ENCODE data around the gene GNAT3. TPM values are rescaled to one million over a fixed set of nuclear protein-coding genes. Genes with fewer than 3 reads are reported as not detected.

GNAT3 gene
- total RNA-seq, 4 donors from 2014 or later: not detected

DNA sequence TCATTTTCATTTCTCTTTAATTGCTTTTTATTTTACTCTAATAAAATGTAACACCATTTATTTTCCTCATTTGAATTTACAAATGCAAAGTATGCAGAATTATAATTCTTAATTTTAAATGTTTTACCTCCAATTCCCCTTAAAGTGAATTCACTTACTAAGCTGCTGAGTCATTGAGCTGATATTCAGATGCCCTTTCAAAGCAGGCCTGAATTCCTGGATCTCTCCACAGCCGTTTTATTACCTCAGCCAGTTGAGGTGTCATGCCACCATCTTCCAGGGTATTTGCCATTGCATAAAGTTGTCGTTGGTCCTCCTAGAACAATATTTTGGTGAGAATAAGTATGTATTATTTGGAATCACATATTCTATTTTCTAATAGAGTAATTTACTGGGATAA, 33.2 kb downstream of the GNAT3 start:
- no peak for DNase-seq
- Histone ChIP-seq H3K9me3 (no peaks in the 10 kb centered on the region), H3K27me3 (no peaks in the 10 kb centered on the region), H3K4me3 (no peak overlapping the region), H3K4me1 (no peaks in the 10 kb centered on the region), H3K27ac (no peak overlapping the region), H3K36me3 (no peaks in the 10 kb centered on the region)
- intact Hi-C loops (cut with DNase I; ENCODE audit: low total_unique reads): no loop called here
- TF ChIP-seq, protein P1, sequence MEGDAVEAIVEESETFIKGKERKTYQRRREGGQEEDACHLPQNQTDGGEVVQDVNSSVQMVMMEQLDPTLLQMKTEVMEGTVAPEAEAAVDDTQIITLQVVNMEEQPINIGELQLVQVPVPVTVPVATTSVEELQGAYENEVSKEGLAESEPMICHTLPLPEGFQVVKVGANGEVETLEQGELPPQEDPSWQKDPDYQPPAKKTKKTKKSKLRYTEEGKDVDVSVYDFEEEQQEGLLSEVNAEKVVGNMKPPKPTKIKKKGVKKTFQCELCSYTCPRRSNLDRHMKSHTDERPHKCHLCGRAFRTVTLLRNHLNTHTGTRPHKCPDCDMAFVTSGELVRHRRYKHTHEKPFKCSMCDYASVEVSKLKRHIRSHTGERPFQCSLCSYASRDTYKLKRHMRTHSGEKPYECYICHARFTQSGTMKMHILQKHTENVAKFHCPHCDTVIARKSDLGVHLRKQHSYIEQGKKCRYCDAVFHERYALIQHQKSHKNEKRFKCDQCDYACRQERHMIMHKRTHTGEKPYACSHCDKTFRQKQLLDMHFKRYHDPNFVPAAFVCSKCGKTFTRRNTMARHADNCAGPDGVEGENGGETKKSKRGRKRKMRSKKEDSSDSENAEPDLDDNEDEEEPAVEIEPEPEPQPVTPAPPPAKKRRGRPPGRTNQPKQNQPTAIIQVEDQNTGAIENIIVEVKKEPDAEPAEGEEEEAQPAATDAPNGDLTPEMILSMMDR (IDR thresholded peaks at IDR 0.05): no peak
- TF ChIP-seq POLR2A (IDR thresholded peaks at IDR 0.05): no peak

DNA sequence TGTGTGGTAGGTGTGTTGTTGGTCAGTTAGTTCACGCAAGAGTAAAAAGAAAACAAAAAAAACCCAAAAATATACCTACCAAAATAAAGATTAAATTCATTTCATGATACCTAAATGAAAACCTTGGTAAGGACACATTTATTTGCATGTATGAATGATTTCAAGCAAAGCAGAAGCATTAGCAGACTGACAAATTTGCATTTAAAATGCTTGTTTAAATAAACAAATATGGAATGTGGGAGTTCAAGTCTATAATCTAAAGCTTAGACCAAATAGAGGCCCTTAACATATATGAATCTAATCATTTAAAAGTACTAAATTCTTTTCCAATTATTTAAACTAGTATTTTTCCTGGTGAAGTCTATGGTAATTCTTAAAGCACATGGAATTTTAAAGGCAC, 35.8 kb downstream of the GNAT3 start:
- H3K4me3 ChIP-seq: no peak overlapping the region
- no peaks in the 10 kb centered on the region for H3K4me1 ChIP-seq
- H3K27ac ChIP-seq: no peak overlapping the region
- intact Hi-C loops (cut with DNase I; ENCODE audit: low total_unique reads): no loop called here
- DNase-seq: no peak
- no peaks in the 10 kb centered on the region for H3K27me3 ChIP-seq
- TF ChIP-seq, protein P1 (IDR thresholded peaks at IDR 0.05): no peak
- no peak for TF ChIP-seq POLR2A (IDR thresholded peaks at IDR 0.05)
- no peaks in the 10 kb centered on the region for H3K36me3 ChIP-seq
- H3K9me3 ChIP-seq: no peaks in the 10 kb centered on the region

DNA sequence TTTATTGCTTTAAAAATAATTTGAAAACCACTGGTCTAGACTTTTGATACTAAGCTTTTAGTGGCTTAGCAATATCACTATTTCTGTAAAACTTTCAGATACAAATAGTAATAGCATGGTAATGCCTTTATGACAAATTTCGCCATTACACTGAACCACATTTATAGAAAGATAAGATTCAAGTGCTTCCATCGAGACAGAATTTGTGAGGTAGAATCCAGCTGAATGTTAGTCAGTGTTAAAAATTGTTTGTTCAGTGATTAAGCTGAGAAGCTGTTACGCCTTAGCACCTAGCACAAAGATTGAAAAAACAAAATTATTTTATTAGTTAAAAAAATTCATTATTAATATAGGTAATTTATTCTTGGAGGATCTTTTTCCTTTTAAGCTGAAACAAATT, 36.5 kb downstream of the GNAT3 start:
- Histone ChIP-seq H3K27me3 (no peaks in the 10 kb centered on the region), H3K4me3 (no peak overlapping the region), H3K27ac (no peak overlapping the region), H3K36me3 (no peaks in the 10 kb centered on the region), H3K4me1 (no peaks in the 10 kb centered on the region), H3K9me3 (no peaks in the 10 kb centered on the region)
- no peak for DNase-seq
- intact Hi-C loops (cut with DNase I; ENCODE audit: low total_unique reads): no loop called here
- TF ChIP-seq, protein P1 (IDR thresholded peaks at IDR 0.05): no peak
- TF ChIP-seq POLR2A (IDR thresholded peaks at IDR 0.05): no peak

DNA sequence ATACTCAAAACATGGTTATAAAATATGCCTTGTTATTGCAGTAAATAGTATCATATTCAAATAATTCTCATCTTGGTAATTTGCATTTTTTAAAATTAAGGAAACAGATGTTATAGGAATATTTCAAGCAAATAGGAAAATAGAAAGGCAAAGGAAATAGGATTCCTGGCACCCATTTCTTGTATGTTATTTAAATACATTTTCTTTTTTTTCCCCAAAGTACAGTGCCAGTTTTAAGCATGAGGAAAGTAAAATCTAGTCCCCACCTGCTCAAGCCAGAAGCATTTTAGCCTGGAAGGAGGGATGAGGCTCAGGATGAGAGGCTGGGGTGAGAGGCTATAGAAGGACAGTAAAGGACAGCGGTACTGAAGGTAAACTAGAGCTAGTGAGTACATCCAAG, 38.1 kb downstream of the GNAT3 start:
- no peak for TF ChIP-seq POLR2A (IDR thresholded peaks at IDR 0.05)
- TF ChIP-seq, protein P1 (IDR thresholded peaks at IDR 0.05): no peak
- DNase-seq: no peak
- no peak overlapping the region for H3K27ac ChIP-seq
- H3K36me3 ChIP-seq: no peaks in the 10 kb centered on the region
- H3K27me3 ChIP-seq: no peaks in the 10 kb centered on the region
- intact Hi-C loops (cut with DNase I; ENCODE audit: low total_unique reads): no loop called here
- H3K4me3 ChIP-seq: no peak overlapping the region
- no peaks in the 10 kb centered on the region for H3K4me1 ChIP-seq
- no peaks in the 10 kb centered on the region for H3K9me3 ChIP-seq

DNA sequence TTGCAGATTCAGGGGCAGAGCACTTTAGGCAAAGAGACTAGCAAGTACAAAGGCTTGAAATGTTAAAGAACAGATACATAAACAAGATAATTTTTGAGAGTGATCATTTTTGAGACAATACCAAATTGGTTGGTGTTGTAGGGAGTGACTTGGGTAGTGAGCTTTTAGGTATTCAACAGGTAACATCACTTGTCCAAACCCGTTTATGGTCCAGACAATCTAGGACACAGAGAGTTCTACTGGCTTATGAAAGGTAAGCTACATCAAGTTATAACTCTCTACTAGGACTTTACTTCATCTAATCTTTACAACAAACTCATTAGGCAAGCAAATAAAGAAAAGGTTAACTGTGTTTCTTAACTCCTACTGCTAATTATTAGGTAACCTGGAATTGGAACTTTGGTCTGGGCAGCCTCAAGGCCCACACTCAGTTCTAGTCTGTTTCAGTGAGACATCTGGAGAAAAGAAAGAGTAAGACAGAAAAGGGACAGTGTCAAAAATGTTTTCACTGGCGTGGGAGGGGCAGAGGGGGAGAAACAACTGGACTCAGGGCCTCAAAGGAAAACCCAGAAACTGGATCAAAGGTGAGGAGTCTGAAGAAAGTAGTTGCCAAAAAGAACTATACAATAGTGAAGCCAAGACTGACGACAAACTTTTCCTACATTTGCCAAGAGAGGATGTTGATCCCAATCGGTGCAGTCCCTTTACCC, 39.2 kb downstream of the GNAT3 start:
- Histone ChIP-seq H3K4me3 (no peak overlapping the region), H3K27ac (no peak overlapping the region), H3K4me1 (no peaks in the 10 kb centered on the region), H3K27me3 (no peaks in the 10 kb centered on the region), H3K9me3 (no peaks in the 10 kb centered on the region), H3K36me3 (no peaks in the 10 kb centered on the region)
- no peak for DNase-seq
- intact Hi-C loops (cut with DNase I; ENCODE audit: low total_unique reads): no loop called here
- no peak for TF ChIP-seq POLR2A (IDR thresholded peaks at IDR 0.05)
- TF ChIP-seq, protein P1 (IDR thresholded peaks at IDR 0.05): no peak

Measured in uterus (tissue), 4 donors.